GM18867 (cell line): Measurements from ENCODE around the gene LPIN2.

Experiments used
- ATAC-seq: cut with Tn5 transposase; IDR thresholded peaks from one replicate; pipeline ENCODE4 v1.9.1; 2021; ENCODE audit warnings: mild to moderate bottlenecking, moderate library complexity; ENCODE audit not compliant: unreplicated experiment

The LPIN2 gene

GRCh38 chr18:2984703-2985261 is 28.2 kb downstream of the LPIN2 start:
- ATAC-seq: no peak

DNA sequence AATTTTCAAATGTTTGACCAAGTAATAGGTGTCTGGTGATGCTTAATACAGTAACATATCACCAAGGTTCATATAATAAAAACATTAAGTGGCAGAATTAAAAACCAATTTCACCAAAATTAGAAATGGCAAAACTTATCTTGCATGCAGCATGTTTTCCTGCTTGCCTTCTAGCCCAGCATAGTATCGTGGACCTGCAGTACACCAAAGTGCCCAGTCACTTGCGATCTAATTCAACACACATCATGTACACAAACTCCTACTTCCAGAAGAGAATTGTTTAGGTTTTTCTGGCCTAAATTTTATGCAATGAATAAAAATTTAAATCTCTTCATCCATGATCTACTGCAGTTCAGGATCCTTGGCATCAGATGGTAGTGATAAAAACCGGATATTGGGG is 28.9 kb downstream of the LPIN2 start:
- ATAC-seq: no peak

DNA sequence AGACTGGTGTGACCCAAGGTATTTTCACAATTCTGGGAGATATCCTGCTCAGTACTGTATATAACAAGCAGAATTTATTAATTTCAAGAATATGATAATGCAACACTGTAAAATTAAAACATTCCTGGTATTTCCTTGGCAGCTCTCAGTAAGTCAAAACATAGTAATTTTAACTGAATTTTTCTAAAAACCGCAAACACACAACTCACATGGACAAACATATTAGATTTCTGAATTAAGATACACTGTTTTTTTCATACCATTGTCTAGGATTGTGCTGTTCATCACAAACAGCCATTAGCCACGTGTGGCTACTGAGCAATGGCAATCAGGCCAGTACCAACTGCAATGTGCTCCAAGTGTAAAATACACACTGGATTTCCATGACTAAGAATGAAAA is 29.6 kb downstream of the LPIN2 start:
- ATAC-seq: no peak

DNA sequence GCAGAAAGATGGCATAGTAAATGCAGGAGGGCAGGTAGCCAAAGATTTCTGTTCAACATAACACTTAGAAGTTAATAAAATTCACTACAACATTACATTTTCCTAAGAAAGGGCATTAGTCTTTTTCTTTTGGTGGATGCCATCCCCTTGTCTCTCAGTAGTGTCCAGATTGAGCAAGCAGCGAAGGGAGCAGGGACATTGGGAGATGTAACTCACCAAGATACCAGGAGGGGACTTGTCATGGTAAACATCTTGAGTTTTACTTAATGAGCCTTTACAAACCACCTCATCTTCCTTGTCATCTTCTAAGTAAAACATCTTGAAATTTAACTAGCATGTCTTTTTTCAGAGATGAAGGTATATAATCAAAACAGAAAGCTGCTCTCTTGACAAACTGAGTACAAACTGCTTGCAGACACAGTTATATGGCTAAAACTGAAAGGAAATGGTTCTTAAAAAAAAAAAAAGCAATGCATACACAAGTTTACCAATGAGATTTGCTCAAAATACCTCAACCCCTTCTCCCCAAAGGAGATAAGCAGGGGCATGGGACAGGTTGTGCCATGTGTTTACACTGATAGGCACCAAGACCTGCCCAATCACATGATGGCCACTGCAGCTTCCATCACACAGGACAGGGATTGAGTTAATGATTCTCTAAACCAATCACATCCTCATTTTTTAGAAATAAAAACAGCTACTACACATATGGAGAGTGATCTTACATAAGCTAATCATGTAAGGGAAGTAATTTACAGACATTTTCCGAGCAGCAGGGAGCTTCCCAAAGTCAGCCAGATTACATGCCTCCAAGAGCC is 30.3 kb downstream of the LPIN2 start:
- no peak for ATAC-seq

- ATAC-seq: no peak
These were observed 30.9 kb downstream of the LPIN2 start for GRCh38 chr18:2982022-2982421.

GRCh38 chr18:2981212-2981728 is 31.7 kb downstream of the LPIN2 start:
- ATAC-seq: no peak

- peak; percentile 38 for ATAC-seq
These were observed 32.8 kb downstream of the LPIN2 start for GRCh38 chr18:2979871-2980790.

- no peak for ATAC-seq
These were observed 33.8 kb downstream of the LPIN2 start for GRCh38 chr18:2979129-2979528.

GRCh38 chr18:2978661-2979106 is 34.3 kb downstream of the LPIN2 start:
- ATAC-seq: peak; percentile 15

GRCh38 chr18:2978208-2978607 is 34.7 kb downstream of the LPIN2 start:
- ATAC-seq: peak; percentile 37

- ATAC-seq: no peak
These were observed 36.5 kb downstream of the LPIN2 start for GRCh38 chr18:2976218-2977132.

DNA sequence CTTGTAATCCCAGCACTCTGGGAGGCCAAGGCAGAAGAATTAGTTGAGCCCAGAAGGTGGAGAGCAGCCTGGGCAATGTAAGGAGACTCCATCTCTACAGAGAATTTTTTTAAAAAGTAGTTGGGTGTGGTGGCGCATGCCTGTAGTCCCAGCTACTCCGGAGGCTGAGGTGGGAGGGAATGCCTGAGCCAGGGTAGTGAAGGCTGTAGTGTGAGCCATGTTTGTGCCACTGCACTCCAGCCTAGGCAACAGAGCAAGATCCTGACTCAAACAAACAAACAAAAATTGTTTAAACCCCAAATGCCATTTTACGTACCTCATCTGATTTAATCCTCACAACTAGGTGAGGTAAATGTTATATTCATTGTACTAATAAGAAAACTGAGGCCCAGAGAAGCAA is 38.2 kb downstream of the LPIN2 start:
- no peak for ATAC-seq

GRCh38 chr18:2971741-2972552 is 41.0 kb downstream of the LPIN2 start:
- peak; percentile 84 for ATAC-seq

- ATAC-seq: no peak
These were observed 41.9 kb downstream of the LPIN2 start for GRCh38 chr18:2970772-2971659.

DNA sequence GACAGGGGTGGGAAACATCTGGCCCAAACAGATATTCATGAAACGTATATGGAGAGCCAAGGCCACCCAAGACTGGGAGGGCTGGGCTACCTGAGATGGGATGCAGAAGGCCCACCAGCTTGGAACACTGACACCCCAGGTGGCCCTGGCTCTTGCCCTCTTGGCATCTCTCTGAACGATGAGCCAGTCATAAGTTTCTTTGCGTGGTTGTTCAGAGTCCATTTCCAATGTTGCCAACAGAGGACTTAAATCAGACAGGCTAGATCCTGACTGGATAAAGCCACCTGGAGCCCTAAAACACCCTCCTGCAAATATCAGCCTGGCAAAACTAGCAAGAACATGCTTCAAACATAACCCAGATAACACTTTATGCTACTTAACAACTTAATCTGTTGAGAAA is 42.6 kb downstream of the LPIN2 start:
- ATAC-seq: no peak

DNA sequence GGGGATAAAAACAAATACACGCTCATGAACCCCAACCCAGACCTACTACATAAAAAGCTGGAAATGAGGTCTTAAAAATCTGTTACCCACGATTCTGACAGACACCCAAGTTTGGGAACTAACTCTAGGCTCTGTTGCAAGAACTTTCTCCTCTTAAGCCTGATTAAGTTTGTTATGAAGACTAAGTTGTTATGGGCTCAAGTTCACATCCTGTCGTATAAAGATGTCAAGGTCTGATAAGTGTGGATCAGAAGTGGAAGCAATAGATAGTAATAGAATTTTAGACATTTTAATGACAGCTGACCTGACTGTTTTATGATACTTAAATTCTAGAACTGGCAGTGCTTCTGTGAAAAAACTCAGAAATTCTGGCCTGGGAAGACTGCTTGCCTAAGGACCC is 43.2 kb downstream of the LPIN2 start:
- ATAC-seq: no peak

GRCh38 chr18:2968606-2969005 is 44.3 kb downstream of the LPIN2 start:
- no peak for ATAC-seq

DNA sequence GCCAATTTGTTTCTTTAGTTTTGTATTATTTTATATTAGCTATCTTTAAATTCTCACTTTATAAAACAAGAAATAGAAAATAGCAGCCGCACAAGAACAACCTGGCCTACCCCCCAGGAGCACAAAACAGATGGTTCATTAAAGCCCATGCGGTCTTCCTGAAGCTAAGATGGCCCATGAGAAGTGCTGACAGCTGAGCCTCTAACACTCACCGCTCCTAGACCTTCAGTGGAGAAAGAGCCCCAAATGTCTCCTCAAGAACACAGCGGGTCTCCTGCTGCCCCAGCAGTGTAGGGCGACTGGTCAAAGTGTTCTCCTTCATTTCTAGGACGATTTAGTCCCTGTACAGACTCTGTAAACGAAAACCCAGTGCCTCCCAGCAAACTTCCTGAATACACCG is 45.1 kb downstream of the LPIN2 start:
- ATAC-seq: no peak
